Measurements from ENCODE around the gene FNDC3B.

The FNDC3B gene

GRCh38 chr3:172309741-172310427 is 270.5 kb downstream of the FNDC3B start:
- H3K9ac ChIP-seq (ENCODE audit: low read depth, low read length), result no peak overlapping the region
- H3K36me3 ChIP-seq (ENCODE audit: insufficient read depth, low read length), result peaks cover 41% of the 10 kb centered on the region
- no peaks in the 10 kb centered on the region for H3K9me3 ChIP-seq (ENCODE audit: control insufficient read depth, insufficient read depth, low read length)
- peaks cover 13% of the 10 kb centered on the region for H3K4me1 ChIP-seq (ENCODE audit: insufficient read depth, low read length)

- no peaks in the 10 kb centered on the region for H3K9me3 ChIP-seq (ENCODE audit: control insufficient read depth, insufficient read depth, low read length)
- peaks cover 13% of the 10 kb centered on the region for H3K4me1 ChIP-seq (ENCODE audit: insufficient read depth, low read length)
- no peak overlapping the region for H3K9ac ChIP-seq (ENCODE audit: low read depth, low read length)
- peaks cover 40% of the 10 kb centered on the region for H3K36me3 ChIP-seq (ENCODE audit: insufficient read depth, low read length)
Measured at GRCh38 chr3:172310428-172310760, 271.0 kb downstream of the FNDC3B start.

- H3K36me3 ChIP-seq (ENCODE audit: insufficient read depth, low read length), result peaks cover 37% of the 10 kb centered on the region
- H3K4me1 ChIP-seq (ENCODE audit: insufficient read depth, low read length), result peaks cover 13% of the 10 kb centered on the region
- no peaks in the 10 kb centered on the region for H3K9me3 ChIP-seq (ENCODE audit: control insufficient read depth, insufficient read depth, low read length)
- no peak overlapping the region for H3K9ac ChIP-seq (ENCODE audit: low read depth, low read length)
Measured at GRCh38 chr3:172311217-172311616, 271.8 kb downstream of the FNDC3B start.

GRCh38 chr3:172312001-172312400 is 272.6 kb downstream of the FNDC3B start:
- peaks cover 13% of the 10 kb centered on the region for H3K4me1 ChIP-seq (ENCODE audit: insufficient read depth, low read length)
- H3K9ac ChIP-seq (ENCODE audit: low read depth, low read length), result no peak overlapping the region
- no peaks in the 10 kb centered on the region for H3K9me3 ChIP-seq (ENCODE audit: control insufficient read depth, insufficient read depth, low read length)
- peaks cover 42% of the 10 kb centered on the region for H3K36me3 ChIP-seq (ENCODE audit: insufficient read depth, low read length)

- no peak overlapping the region for H3K9ac ChIP-seq (ENCODE audit: low read depth, low read length)
- H3K9me3 ChIP-seq (ENCODE audit: control insufficient read depth, insufficient read depth, low read length), result no peaks in the 10 kb centered on the region
- H3K36me3 ChIP-seq (ENCODE audit: insufficient read depth, low read length), result peaks cover 36% of the 10 kb centered on the region
- peaks cover 17% of the 10 kb centered on the region for H3K4me1 ChIP-seq (ENCODE audit: insufficient read depth, low read length)
Measured at GRCh38 chr3:172312711-172313110, 273.3 kb downstream of the FNDC3B start.

GRCh38 chr3:172313671-172314070 is 274.3 kb downstream of the FNDC3B start:
- Histone ChIP-seq H3K36me3 (ENCODE audit: insufficient read depth, low read length) (peaks cover 33% of the 10 kb centered on the region), H3K4me1 (ENCODE audit: insufficient read depth, low read length) (peaks cover 25% of the 10 kb centered on the region), H3K9me3 (ENCODE audit: control insufficient read depth, insufficient read depth, low read length) (no peaks in the 10 kb centered on the region), H3K9ac (ENCODE audit: low read depth, low read length) (no peak overlapping the region)

GRCh38 chr3:172314591-172315160 is 275.3 kb downstream of the FNDC3B start:
- no peak overlapping the region for H3K9ac ChIP-seq (ENCODE audit: low read depth, low read length)
- H3K9me3 ChIP-seq (ENCODE audit: control insufficient read depth, insufficient read depth, low read length), result no peaks in the 10 kb centered on the region
- H3K36me3 ChIP-seq (ENCODE audit: insufficient read depth, low read length), result peaks cover 27% of the 10 kb centered on the region
- peaks cover 21% of the 10 kb centered on the region for H3K4me1 ChIP-seq (ENCODE audit: insufficient read depth, low read length)

GRCh38 chr3:172315401-172316091 is 276.2 kb downstream of the FNDC3B start:
- Histone ChIP-seq H3K4me1 (ENCODE audit: insufficient read depth, low read length) (peaks cover 21% of the 10 kb centered on the region), H3K36me3 (ENCODE audit: insufficient read depth, low read length) (peaks cover 23% of the 10 kb centered on the region), H3K9me3 (ENCODE audit: control insufficient read depth, insufficient read depth, low read length) (no peaks in the 10 kb centered on the region), H3K9ac (ENCODE audit: low read depth, low read length) (no peak overlapping the region)

GRCh38 chr3:172316758-172317157 is 277.4 kb downstream of the FNDC3B start:
- H3K36me3 ChIP-seq (ENCODE audit: insufficient read depth, low read length), result peaks cover 15% of the 10 kb centered on the region
- no peak overlapping the region for H3K9ac ChIP-seq (ENCODE audit: low read depth, low read length)
- no peaks in the 10 kb centered on the region for H3K9me3 ChIP-seq (ENCODE audit: control insufficient read depth, insufficient read depth, low read length)
- H3K4me1 ChIP-seq (ENCODE audit: insufficient read depth, low read length), result peaks cover 21% of the 10 kb centered on the region

GRCh38 chr3:172317481-172317880 is 278.1 kb downstream of the FNDC3B start:
- Histone ChIP-seq H3K36me3 (ENCODE audit: insufficient read depth, low read length) (peaks cover 12% of the 10 kb centered on the region; the same call in 1 of the 2 replicates), H3K4me1 (ENCODE audit: insufficient read depth, low read length) (peaks cover 21% of the 10 kb centered on the region), H3K9me3 (ENCODE audit: control insufficient read depth, insufficient read depth, low read length) (no peaks in the 10 kb centered on the region), H3K9ac (ENCODE audit: low read depth, low read length) (no peak overlapping the region)

- Histone ChIP-seq H3K36me3 (ENCODE audit: insufficient read depth, low read length) (peaks cover 12% of the 10 kb centered on the region; the same call in 1 of the 2 replicates), H3K9me3 (ENCODE audit: control insufficient read depth, insufficient read depth, low read length) (no peaks in the 10 kb centered on the region), H3K9ac (ENCODE audit: low read depth, low read length) (no peak overlapping the region), H3K4me1 (ENCODE audit: insufficient read depth, low read length) (peaks cover 21% of the 10 kb centered on the region)
Measured at GRCh38 chr3:172317984-172318383, 278.6 kb downstream of the FNDC3B start.

- Histone ChIP-seq H3K9ac (ENCODE audit: low read depth, low read length) (no peak overlapping the region), H3K9me3 (ENCODE audit: control insufficient read depth, insufficient read depth, low read length) (no peaks in the 10 kb centered on the region), H3K36me3 (ENCODE audit: insufficient read depth, low read length) (peaks cover 5% of the 10 kb centered on the region; the same call in 1 of the 2 replicates), H3K4me1 (ENCODE audit: insufficient read depth, low read length) (peaks cover 15% of the 10 kb centered on the region)
Measured at GRCh38 chr3:172319595-172319994, 280.2 kb downstream of the FNDC3B start.

- peaks cover 12% of the 10 kb centered on the region for H3K4me1 ChIP-seq (ENCODE audit: insufficient read depth, low read length)
- no peak overlapping the region for H3K9ac ChIP-seq (ENCODE audit: low read depth, low read length)
- H3K9me3 ChIP-seq (ENCODE audit: control insufficient read depth, insufficient read depth, low read length), result no peaks in the 10 kb centered on the region
- peaks cover 5% of the 10 kb centered on the region; the same call in 1 of the 2 replicates for H3K36me3 ChIP-seq (ENCODE audit: insufficient read depth, low read length)
Measured at GRCh38 chr3:172320468-172320867, 281.1 kb downstream of the FNDC3B start.

- Histone ChIP-seq H3K4me1 (ENCODE audit: insufficient read depth, low read length) (peaks cover 12% of the 10 kb centered on the region), H3K9ac (ENCODE audit: low read depth, low read length) (no peak overlapping the region), H3K36me3 (ENCODE audit: insufficient read depth, low read length) (peaks cover 5% of the 10 kb centered on the region; the same call in 1 of the 2 replicates), H3K9me3 (ENCODE audit: control insufficient read depth, insufficient read depth, low read length) (no peaks in the 10 kb centered on the region)
Measured at GRCh38 chr3:172321035-172321434, 281.7 kb downstream of the FNDC3B start.
